Effector CD4-positive, alpha-beta T cell (primary cell): Measurements from ENCODE around the gene TCF7.
"Not testable (repeated sequence)": the region's sequence is repeated elsewhere in the genome, so short reads cannot be mapped to it uniquely, and the experiment has no call there.

Source experiments
- DNase-seq: peaks from one replicate; pipeline ENCODE4 v3.0.0-alpha.2; 2020

TCF7 gene

GRCh38 chr5:134145779-134146581 lies 31.5 kb downstream of the TCF7 start:
- DNase-seq = peak; percentile 81

- DNase-seq = no peak
These were observed 32.4 kb downstream of the TCF7 start for GRCh38 chr5:134146651-134147518.

- DNase-seq = no peak
These were observed 33.8 kb downstream of the TCF7 start for GRCh38 chr5:134148316-134148715.

- DNase-seq = no peak
These were observed 34.6 kb downstream of the TCF7 start for GRCh38 chr5:134148986-134149539.

- no peak for DNase-seq
These were observed 35.3 kb downstream of the TCF7 start for GRCh38 chr5:134149571-134150303.

GRCh38 chr5:134151723-134152122 lies 37.2 kb downstream of the TCF7 start:
- no peak for DNase-seq

GRCh38 chr5:134152173-134152832 lies 37.8 kb downstream of the TCF7 start:
- not testable (repeated sequence) for DNase-seq

GRCh38 chr5:134153241-134153640 lies 38.8 kb downstream of the TCF7 start:
- DNase-seq = no peak

GRCh38 chr5:134153657-134154056 lies 39.2 kb downstream of the TCF7 start:
- no peak for DNase-seq

- DNase-seq = no peak
These were observed 47.3 kb downstream of the TCF7 start for GRCh38 chr5:134161513-134162395.

GRCh38 chr5:134162592-134162991 lies 48.1 kb downstream of the TCF7 start:
- no peak for DNase-seq

- no peak for DNase-seq
These were observed 57.5 kb downstream of the TCF7 start for GRCh38 chr5:134171972-134172371.

GRCh38 chr5:134174841-134175839 lies 60.7 kb downstream of the TCF7 start:
- DNase-seq = no peak

GRCh38 chr5:134175921-134176510 lies 61.5 kb downstream of the TCF7 start:
- DNase-seq = no peak

- peak; percentile 78 for DNase-seq
These were observed 62.3 kb downstream of the TCF7 start, which contains the start of gene SKP1 for GRCh38 chr5:134176511-134177368. TSS of gene SKP1 (minus strand) at chr5:134176950. CDS start at chr5:134174022, 2,928 bp downstream.

GRCh38 chr5:134177369-134178095 lies 63.1 kb downstream of the TCF7 start:
- no peak for DNase-seq

- DNase-seq = no peak
These were observed 63.6 kb downstream of the TCF7 start for GRCh38 chr5:134178096-134178419.

- no peak for DNase-seq
These were observed 69.0 kb downstream of the TCF7 start for GRCh38 chr5:134183481-134183880.
